ENCODE results near the gene AAR2.

DNA sequence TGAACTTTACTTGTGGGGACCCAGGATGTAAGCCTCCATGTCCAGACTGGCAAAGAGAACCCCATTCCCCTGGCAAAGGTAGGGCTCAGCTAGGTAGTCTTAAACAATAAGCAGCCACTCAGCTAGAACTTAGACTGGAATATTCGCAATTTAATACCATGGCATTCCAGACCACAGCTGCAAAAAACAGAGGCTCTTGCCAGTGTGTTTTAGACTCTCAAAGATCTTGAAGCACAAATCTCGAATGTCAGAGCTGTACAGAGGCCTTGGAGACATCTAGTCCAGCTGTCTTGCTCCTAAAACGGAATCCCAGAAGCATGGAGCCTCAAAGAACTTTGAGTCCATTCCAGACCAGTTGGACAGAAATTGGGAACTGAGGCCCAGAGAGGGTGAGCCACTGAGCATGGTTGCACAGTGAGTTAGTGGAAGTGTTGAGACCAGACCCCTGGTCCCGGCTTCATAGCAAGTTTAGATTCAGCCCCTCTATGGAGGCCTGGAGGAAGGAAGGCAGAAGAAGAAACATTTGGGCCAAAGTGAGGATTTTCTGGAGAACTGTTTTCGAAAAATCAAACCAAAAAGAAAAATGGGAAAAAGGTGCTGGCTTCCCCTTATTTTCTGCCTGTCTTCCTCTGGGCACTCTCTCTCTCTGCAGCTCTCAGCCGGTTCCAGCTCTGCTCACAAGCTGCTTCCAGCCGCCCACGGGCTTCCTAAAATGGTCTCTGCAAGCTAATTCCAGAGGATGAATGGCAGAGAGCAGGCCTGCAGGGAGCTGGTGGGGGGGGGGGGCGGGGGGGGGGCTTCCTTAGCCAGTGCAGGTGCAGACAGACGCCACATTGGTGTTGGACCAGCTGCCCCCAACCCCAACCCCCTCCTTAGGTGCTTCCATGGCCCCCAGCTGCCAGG lies 32.4 kb downstream of the AAR2 start:
- TF ChIP-seq, protein P1, sequence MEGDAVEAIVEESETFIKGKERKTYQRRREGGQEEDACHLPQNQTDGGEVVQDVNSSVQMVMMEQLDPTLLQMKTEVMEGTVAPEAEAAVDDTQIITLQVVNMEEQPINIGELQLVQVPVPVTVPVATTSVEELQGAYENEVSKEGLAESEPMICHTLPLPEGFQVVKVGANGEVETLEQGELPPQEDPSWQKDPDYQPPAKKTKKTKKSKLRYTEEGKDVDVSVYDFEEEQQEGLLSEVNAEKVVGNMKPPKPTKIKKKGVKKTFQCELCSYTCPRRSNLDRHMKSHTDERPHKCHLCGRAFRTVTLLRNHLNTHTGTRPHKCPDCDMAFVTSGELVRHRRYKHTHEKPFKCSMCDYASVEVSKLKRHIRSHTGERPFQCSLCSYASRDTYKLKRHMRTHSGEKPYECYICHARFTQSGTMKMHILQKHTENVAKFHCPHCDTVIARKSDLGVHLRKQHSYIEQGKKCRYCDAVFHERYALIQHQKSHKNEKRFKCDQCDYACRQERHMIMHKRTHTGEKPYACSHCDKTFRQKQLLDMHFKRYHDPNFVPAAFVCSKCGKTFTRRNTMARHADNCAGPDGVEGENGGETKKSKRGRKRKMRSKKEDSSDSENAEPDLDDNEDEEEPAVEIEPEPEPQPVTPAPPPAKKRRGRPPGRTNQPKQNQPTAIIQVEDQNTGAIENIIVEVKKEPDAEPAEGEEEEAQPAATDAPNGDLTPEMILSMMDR (IDR thresholded peaks at IDR 0.05) = no peak
- no peak for TF ChIP-seq ZFX (IDR thresholded peaks at IDR 0.05; ENCODE audit: borderline replicate concordance)
